Activated CD4-positive, alpha-beta memory T cell treated with anti-CD3 and anti-CD28 coated beads, Interleukin-2, amount 10 ng/mL, durations not matched to agents 7 days and 5 days (primary cell): Measurements from ENCODE around the gene BRIP1. TPM values are rescaled to one million over a fixed set of nuclear protein-coding genes. Genes with fewer than 3 reads are reported as not detected.
A peak's percentile ranks its signal among the peaks of the same experiment; 100 is the strongest.

Experiments used
- CTCF ChIA-PET: fragments of 350-600 bp; sonication (Branson Sonifier 250); formaldehyde crosslinking; loops from one replicate; lab custom pipeline; 2021; ENCODE audit warnings: antibody characterized with exemption, inconsistent platforms; lab: Charles Lee
- POLR2A ChIA-PET: fragments of 350-600 bp; sonication (Branson Sonifier 250); formaldehyde crosslinking; loops from one replicate; lab custom pipeline; 2021; ENCODE audit warnings: antibody characterized with exemption; lab: Charles Lee
- DNase-seq: peaks from one replicate; pipeline ENCODE4 v3.0.0-alpha.2; 2020
- H3K27ac Mint-ChIP-seq: one replicate; pipeline ENCODE4 v1.8.0; 2021; ENCODE audit warnings: mild to moderate bottlenecking, mixed read lengths
- H3K27me3 Mint-ChIP-seq: one replicate; pipeline ENCODE4 v1.8.0; 2021; ENCODE audit warnings: mixed read lengths
- H3K36me3 Mint-ChIP-seq: one replicate; pipeline ENCODE4 v1.8.0; 2021; ENCODE audit warnings: low read depth, mixed read lengths
- H3K4me1 Mint-ChIP-seq: one replicate; pipeline ENCODE4 v1.8.0; 2021; ENCODE audit warnings: mixed read lengths
- H3K4me3 Mint-ChIP-seq: one replicate; pipeline ENCODE4 v1.8.0; 2021; ENCODE audit warnings: mild to moderate bottlenecking, mixed read lengths
- H3K9me3 Mint-ChIP-seq: one replicate; pipeline ENCODE4 v1.8.0; 2021; ENCODE audit warnings: mixed read lengths
- total RNA-seq, 2 experiments: library from RNA; stranded (reverse); gene quantifications; one replicate each; pipeline ENCODE4 v1.2.3, GENCODE V29; 2021

The BRIP1 gene
- total RNA-seq, 2 experiments from 2014 or later, result 20.1 to 21.7 TPM

DNA sequence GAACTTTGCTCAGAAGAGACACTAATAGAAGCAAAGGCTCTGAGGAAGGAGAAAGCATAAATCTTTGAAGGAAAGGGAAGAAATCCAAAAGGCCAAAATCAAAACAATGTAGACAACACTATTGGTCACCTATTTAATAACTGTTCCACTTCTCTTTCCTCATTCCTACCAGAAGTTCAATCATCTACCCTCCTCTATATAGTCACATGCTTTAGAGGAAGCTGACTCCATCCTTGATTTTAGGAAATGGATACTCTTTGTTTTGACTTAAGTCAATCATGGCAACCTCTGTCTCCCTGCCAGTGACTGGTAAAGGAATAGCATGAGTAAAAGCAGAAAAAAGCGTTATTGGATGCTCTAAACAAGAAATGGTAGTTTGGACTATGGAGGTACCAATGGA is 7.3 kb downstream of the BRIP1 start:
- CTCF ChIA-PET, result no interaction called here
- DNase-seq, result no peak
- no peak overlapping the region for H3K27ac Mint-ChIP-seq
- H3K36me3 Mint-ChIP-seq, result peaks cover 54% of the 10 kb centered on the region
- POLR2A ChIA-PET, result no interaction called here
- H3K4me1 Mint-ChIP-seq, result peaks cover 25% of the 10 kb centered on the region
- no peaks in the 10 kb centered on the region for H3K9me3 Mint-ChIP-seq
- H3K4me3 Mint-ChIP-seq, result no peak overlapping the region
- H3K27me3 Mint-ChIP-seq, result no peaks in the 10 kb centered on the region

GRCh38 chr17:61852857-61853256 is 10.5 kb downstream of the BRIP1 start:
- no peak overlapping the region for H3K4me3 Mint-ChIP-seq
- no peak for DNase-seq
- no peaks in the 10 kb centered on the region for H3K27me3 Mint-ChIP-seq
- ChIA-PET CTCF (no interaction called here), POLR2A (interaction anchor here (0.5 kb wide), 1 partner anchor 123 kb away, joined by 3 read pairs; no protein-coding TSS in a partner anchor)
- H3K9me3 Mint-ChIP-seq, result no peaks in the 10 kb centered on the region
- H3K27ac Mint-ChIP-seq, result no peak overlapping the region
- H3K36me3 Mint-ChIP-seq, result peaks cover 49% of the 10 kb centered on the region
- H3K4me1 Mint-ChIP-seq, result peaks cover 14% of the 10 kb centered on the region

- no peak overlapping the region for H3K27ac Mint-ChIP-seq
- H3K27me3 Mint-ChIP-seq, result no peaks in the 10 kb centered on the region
- CTCF ChIA-PET, result no interaction called here
- H3K4me1 Mint-ChIP-seq, result peaks cover 5% of the 10 kb centered on the region
- H3K4me3 Mint-ChIP-seq, result no peak overlapping the region
- H3K36me3 Mint-ChIP-seq, result peaks cover 55% of the 10 kb centered on the region
- POLR2A ChIA-PET, result no interaction called here
- DNase-seq, result no peak
- no peaks in the 10 kb centered on the region for H3K9me3 Mint-ChIP-seq
These were observed 13.7 kb downstream of the BRIP1 start for GRCh38 chr17:61849674-61850073.

GRCh38 chr17:61848896-61849295 is 14.4 kb downstream of the BRIP1 start:
- H3K9me3 Mint-ChIP-seq, result no peaks in the 10 kb centered on the region
- peaks cover 4% of the 10 kb centered on the region for H3K4me1 Mint-ChIP-seq
- no peak for DNase-seq
- ChIA-PET CTCF (no interaction called here), POLR2A (no interaction called here)
- H3K27me3 Mint-ChIP-seq, result no peaks in the 10 kb centered on the region
- peaks cover 53% of the 10 kb centered on the region for H3K36me3 Mint-ChIP-seq
- no peak overlapping the region for H3K27ac Mint-ChIP-seq
- H3K4me3 Mint-ChIP-seq, result no peak overlapping the region

- ChIA-PET CTCF (no interaction called here), POLR2A (no interaction called here)
- DNase-seq, result no peak
- no peaks in the 10 kb centered on the region for H3K27me3 Mint-ChIP-seq
- H3K9me3 Mint-ChIP-seq, result no peaks in the 10 kb centered on the region
- peaks cover 51% of the 10 kb centered on the region for H3K36me3 Mint-ChIP-seq
- H3K4me3 Mint-ChIP-seq, result no peak overlapping the region
- peaks cover 4% of the 10 kb centered on the region for H3K4me1 Mint-ChIP-seq
- no peak overlapping the region for H3K27ac Mint-ChIP-seq
These were observed 15.1 kb downstream of the BRIP1 start for GRCh38 chr17:61848247-61848646.

GRCh38 chr17:61847659-61848058 is 15.7 kb downstream of the BRIP1 start:
- no peak for DNase-seq
- H3K4me1 Mint-ChIP-seq, result no peaks in the 10 kb centered on the region
- peaks cover 51% of the 10 kb centered on the region for H3K36me3 Mint-ChIP-seq
- ChIA-PET CTCF (no interaction called here), POLR2A (no interaction called here)
- H3K9me3 Mint-ChIP-seq, result no peaks in the 10 kb centered on the region
- H3K4me3 Mint-ChIP-seq, result no peak overlapping the region
- H3K27ac Mint-ChIP-seq, result no peak overlapping the region
- H3K27me3 Mint-ChIP-seq, result no peaks in the 10 kb centered on the region

DNA sequence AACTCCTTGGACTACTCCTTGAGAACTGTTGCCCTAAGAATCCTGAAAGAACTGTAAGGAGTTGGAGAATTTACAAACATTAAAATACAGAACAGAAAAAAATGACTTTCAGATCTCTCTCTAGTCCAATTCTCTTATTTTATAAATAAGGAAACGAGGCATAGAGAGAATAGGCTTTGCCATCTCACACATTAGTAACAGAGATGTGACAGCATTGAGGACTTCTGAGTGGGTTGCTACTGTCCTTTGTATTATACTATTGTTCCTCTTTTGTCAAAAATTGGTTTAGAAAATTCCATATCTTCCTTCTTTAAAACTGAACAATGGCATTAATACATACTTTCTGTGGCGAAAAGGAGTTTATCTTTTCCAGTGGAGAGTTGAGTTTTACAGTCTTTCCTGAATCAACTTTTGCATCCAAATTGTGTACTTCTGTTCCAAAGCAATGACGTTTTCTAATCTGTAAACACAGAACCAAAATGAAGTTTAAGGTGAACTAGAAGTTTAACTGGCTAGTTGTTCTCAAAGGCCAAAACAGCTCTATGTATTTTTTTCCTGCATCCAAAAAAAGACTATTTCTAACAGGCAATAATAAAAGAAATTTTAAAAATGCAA is 16.5 kb downstream of the BRIP1 start:
- ChIA-PET CTCF (interaction anchor here (0.6 kb wide), 1 partner anchor 128 kb away, joined by 3 read pairs; no protein-coding TSS in a partner anchor), POLR2A (no interaction called here)
- H3K27ac Mint-ChIP-seq, result no peak overlapping the region
- no peaks in the 10 kb centered on the region for H3K4me1 Mint-ChIP-seq
- no peaks in the 10 kb centered on the region for H3K27me3 Mint-ChIP-seq
- no peak for DNase-seq
- H3K36me3 Mint-ChIP-seq, result peaks cover 45% of the 10 kb centered on the region
- no peaks in the 10 kb centered on the region for H3K9me3 Mint-ChIP-seq
- no peak overlapping the region for H3K4me3 Mint-ChIP-seq

- POLR2A ChIA-PET, result no interaction called here
- no peaks in the 10 kb centered on the region for H3K27me3 Mint-ChIP-seq
- CTCF ChIA-PET, result interaction anchor here (0.6 kb wide), 1 partner anchor 127 kb away, joined by 3 read pairs; no protein-coding TSS in a partner anchor
- no peaks in the 10 kb centered on the region for H3K4me1 Mint-ChIP-seq
- no peak for DNase-seq
- peaks cover 41% of the 10 kb centered on the region for H3K36me3 Mint-ChIP-seq
- H3K27ac Mint-ChIP-seq, result no peak overlapping the region
- H3K9me3 Mint-ChIP-seq, result no peaks in the 10 kb centered on the region
- H3K4me3 Mint-ChIP-seq, result no peak overlapping the region
These were observed 17.2 kb downstream of the BRIP1 start for GRCh38 chr17:61846088-61846487.

DNA sequence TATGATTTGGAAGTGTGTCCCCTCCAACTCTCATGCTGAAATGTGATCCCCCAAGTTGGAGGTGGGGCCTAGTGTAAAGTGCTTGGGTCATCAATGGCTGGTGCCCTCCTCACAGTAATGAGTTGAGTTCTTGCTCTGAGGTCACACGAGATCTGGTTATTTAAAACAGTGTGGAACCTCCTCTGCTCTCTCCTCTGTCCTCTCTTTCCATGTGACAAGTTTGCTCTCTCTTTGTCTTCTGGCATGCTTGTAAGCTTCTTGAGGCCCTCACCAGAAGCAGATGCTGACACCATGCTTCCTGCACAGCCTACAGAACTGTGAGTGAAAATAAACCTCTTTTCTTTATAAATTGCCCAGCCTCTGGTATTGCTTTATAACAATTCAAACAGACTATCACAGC is 19.9 kb downstream of the BRIP1 start:
- CTCF ChIA-PET, result interaction anchor here (0.7 to 1.3 kb wide), 2 partner anchors 10 to 266 kb away, joined by 3 read pairs; no protein-coding TSS in a partner anchor
- no peak overlapping the region for H3K4me3 Mint-ChIP-seq
- no peaks in the 10 kb centered on the region for H3K4me1 Mint-ChIP-seq
- no peaks in the 10 kb centered on the region for H3K9me3 Mint-ChIP-seq
- H3K27ac Mint-ChIP-seq, result no peak overlapping the region
- no peak for DNase-seq
- peaks cover 44% of the 10 kb centered on the region for H3K36me3 Mint-ChIP-seq
- POLR2A ChIA-PET, result interaction anchor here (1.4 kb wide), 1 partner anchor 20 kb away, joined by 4 read pairs; the partner anchor contains the start of gene BRIP1
- H3K27me3 Mint-ChIP-seq, result no peaks in the 10 kb centered on the region

- no peak overlapping the region for H3K4me3 Mint-ChIP-seq
- POLR2A ChIA-PET, result interaction anchor here (1.4 kb wide), 1 partner anchor 20 kb away, joined by 7 read pairs; the partner anchor contains the start of gene BRIP1
- no peaks in the 10 kb centered on the region for H3K4me1 Mint-ChIP-seq
- CTCF ChIA-PET, result interaction anchor here (0.7 kb wide), 1 partner anchor 10 kb away, joined by 3 read pairs; no protein-coding TSS in a partner anchor
- no peaks in the 10 kb centered on the region for H3K9me3 Mint-ChIP-seq
- H3K27me3 Mint-ChIP-seq, result no peaks in the 10 kb centered on the region
- H3K36me3 Mint-ChIP-seq, result peaks cover 44% of the 10 kb centered on the region
- no peak for DNase-seq
- no peak overlapping the region for H3K27ac Mint-ChIP-seq
These were observed 20.4 kb downstream of the BRIP1 start for GRCh38 chr17:61842899-61843298.

DNA sequence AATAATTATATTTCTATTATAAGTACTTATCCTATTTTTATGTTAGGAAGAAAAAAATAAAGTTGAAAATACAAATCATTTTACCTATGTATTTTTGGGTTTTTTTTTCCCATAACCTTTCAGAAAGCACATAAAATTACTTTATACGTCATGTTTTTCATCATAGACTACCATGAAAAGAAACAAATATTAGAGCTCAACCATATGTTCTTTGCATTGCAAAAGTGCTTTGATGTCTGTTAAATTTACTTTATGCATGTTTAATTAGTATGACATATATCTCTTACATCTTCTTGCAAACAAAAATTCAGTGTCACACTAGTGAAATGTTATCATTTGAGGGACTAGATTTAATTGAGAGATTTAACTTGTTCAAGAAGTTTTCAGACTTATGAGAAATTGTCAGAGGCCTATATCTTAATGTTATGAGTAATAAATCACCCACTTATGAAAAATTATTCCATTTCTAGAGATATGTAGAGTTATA is 24.0 kb downstream of the BRIP1 start:
- no peaks in the 10 kb centered on the region for H3K27me3 Mint-ChIP-seq
- H3K36me3 Mint-ChIP-seq, result peaks cover 25% of the 10 kb centered on the region
- no peak overlapping the region for H3K27ac Mint-ChIP-seq
- no peak overlapping the region for H3K4me3 Mint-ChIP-seq
- CTCF ChIA-PET, result interaction anchor here (1.2 kb wide), 1 partner anchor 427 kb away, joined by 6 read pairs; no protein-coding TSS in a partner anchor
- POLR2A ChIA-PET, result no interaction called here
- H3K9me3 Mint-ChIP-seq, result no peaks in the 10 kb centered on the region
- DNase-seq, result no peak
- no peaks in the 10 kb centered on the region for H3K4me1 Mint-ChIP-seq

DNA sequence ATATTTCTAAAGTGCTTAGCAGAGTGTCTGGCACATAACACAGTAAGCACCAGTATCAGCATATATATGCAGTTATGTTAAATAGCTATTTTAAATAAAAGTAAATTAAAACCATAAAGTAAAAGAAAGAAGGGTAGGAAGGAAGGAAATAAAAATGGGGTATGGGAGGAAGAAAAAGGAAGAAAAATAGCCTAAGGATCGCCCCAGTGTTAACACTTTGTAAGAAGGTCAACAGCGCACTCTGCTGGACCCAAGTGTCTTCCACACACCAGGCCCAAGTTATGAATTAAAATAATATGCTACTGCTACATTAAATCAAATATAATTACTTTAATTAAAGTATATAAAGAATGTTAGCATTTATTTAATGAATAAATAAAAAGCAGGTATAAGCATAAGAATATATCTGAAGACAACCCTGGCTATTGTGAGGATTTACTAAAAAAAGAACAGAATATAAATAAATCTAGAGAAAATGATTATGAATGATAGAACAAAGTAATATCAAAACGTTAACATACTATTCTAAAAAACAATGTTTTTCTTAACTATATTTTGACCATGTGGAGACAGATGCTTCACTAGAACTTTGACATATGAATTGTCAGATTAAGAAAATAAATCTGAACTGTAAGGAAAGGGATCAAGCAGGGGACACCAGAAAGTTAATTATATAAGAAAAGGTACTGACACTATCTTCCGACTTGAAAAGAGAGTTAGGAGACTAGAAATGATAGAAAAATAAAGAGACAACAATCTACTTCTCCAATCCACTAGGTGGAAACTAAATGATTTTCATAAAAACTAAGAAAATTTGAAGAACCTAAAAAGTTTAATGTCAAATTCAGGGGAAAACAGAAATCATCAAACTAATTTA is 25.9 kb downstream of the BRIP1 start:
- ChIA-PET CTCF (interaction anchor here (0.6 to 2.1 kb wide), 8 partner anchors 10 to 632 kb away, joined by 3 to 19 read pairs (median 4); no protein-coding TSS in a partner anchor), POLR2A (no interaction called here)
- peak; percentile 59 for DNase-seq
- Mint-ChIP-seq H3K27me3 (no peaks in the 10 kb centered on the region), H3K9me3 (no peaks in the 10 kb centered on the region), H3K36me3 (peaks cover 13% of the 10 kb centered on the region), H3K4me3 (no peak overlapping the region), H3K27ac (no peak overlapping the region), H3K4me1 (no peaks in the 10 kb centered on the region)
